ENCODE measurements around the gene ACTN1.
A peak's percentile ranks its signal among the peaks of the same experiment; 100 is the strongest.
"Not testable (repeated sequence)": the region's sequence is repeated elsewhere in the genome, so short reads cannot be mapped to it uniquely, and the experiment has no call there.

The ACTN1 gene

DNA sequence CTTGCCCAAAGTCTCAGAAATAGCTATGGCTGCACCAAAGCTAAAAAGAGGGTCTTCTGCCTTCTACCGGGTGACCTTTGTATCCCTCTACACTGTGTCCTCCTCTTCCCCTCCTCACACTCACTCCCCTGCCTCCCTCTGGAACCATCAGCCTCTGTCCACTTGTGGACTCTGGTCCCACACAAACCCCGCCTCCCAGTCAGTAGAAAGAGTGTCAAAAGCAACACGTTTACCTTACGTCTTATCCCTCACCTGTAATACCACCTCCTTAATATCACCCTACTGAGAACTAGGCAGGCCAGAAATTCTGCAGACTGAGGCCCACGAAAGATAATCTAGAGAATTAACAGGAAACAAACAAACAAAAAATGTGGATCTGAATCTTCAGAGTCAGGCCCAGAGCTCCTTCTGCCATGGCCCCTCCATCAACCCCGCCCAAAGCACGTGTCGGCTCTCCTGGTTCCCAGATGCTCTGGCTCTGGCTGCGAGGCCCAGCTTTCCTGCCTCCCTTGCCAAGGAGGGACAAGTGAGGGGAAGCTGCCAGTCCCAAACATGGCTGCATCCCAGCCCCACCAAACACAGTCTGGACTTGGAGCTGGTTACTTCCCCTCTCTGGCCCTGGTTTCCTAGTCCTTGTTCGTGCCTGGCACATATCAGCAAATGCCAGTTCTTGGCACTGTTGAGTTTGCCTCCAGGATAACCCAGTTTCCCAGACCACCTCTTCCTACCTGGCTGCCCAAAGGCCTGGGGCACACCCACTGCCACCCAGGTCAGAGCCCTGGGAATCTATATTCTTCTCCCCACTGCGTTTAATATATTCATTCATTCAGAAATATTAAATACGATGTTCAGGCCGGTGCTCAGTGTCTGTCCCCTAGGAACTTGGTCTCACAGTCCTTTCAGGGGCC lies 2.7 kb downstream of the ACTN1 start:
- Histone ChIP-seq H2AFZ (ENCODE audit: low read depth, low read length) (no peak overlapping the region), H3K79me2 (ENCODE audit: low read length) (no peaks in the 10 kb centered on the region), H3K27me3 (ENCODE audit: low read depth, low read length) (peaks cover 26% of the 10 kb centered on the region), H3K4me2 (ENCODE audit: low read length) (peak overlapping the region; percentile 95), H3K27ac (ENCODE audit: low read length) (peak overlapping the region; percentile 56; the same call in 1 of the 2 replicates), H3K4me3 (ENCODE audit: low read length) (peak overlapping the region; percentile 98), H3K9ac (ENCODE audit: low read length) (peak overlapping the region; percentile 5; the same call in 1 of the 2 replicates), H3K36me3 (replicated peaks; ENCODE audit: low read depth, low read length) (peaks cover 12% of the 10 kb centered on the region), H3K4me1 (ENCODE audit: low read length) (peaks cover 17% of the 10 kb centered on the region), H3K9me3 (ENCODE audit: insufficient read depth, low read length) (peaks cover 7% of the 10 kb centered on the region; the same call in 1 of the 2 replicates), H4K20me1 (ENCODE audit: insufficient read depth, low read length) (no peaks in the 10 kb centered on the region)
- TF ChIP-seq EZH2phosphoT487 (IDR thresholded peaks at IDR 0.05; ENCODE audit: low read depth) = no peak
- TF ChIP-seq, protein P1, sequence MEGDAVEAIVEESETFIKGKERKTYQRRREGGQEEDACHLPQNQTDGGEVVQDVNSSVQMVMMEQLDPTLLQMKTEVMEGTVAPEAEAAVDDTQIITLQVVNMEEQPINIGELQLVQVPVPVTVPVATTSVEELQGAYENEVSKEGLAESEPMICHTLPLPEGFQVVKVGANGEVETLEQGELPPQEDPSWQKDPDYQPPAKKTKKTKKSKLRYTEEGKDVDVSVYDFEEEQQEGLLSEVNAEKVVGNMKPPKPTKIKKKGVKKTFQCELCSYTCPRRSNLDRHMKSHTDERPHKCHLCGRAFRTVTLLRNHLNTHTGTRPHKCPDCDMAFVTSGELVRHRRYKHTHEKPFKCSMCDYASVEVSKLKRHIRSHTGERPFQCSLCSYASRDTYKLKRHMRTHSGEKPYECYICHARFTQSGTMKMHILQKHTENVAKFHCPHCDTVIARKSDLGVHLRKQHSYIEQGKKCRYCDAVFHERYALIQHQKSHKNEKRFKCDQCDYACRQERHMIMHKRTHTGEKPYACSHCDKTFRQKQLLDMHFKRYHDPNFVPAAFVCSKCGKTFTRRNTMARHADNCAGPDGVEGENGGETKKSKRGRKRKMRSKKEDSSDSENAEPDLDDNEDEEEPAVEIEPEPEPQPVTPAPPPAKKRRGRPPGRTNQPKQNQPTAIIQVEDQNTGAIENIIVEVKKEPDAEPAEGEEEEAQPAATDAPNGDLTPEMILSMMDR (IDR thresholded peaks at IDR 0.05; ENCODE audit: low read depth, low read length) = no peak

DNA sequence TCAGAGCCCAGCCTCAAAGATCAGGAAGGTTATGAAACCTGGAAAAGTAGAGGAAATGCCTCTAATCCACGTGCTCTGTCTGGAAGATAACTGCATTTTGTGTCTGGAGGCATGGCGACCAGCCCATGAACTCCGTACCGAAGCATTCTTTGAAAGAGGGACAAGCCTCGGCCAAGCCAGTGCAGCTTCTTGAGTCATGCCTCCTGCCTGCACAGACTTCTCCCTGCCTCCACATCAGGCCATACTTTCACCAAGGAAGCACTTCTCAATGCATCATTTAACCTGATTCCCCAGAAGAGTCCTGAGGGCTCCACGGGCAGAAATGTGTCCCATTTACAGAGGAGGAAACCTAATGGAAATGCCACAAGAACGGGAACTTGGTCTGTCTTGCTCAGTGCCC lies 3.4 kb downstream of the ACTN1 start:
- peaks cover 12% of the 10 kb centered on the region for H3K36me3 ChIP-seq (replicated peaks; ENCODE audit: low read depth, low read length)
- H3K4me3 ChIP-seq (ENCODE audit: low read length) = no peak overlapping the region
- H3K4me2 ChIP-seq (ENCODE audit: low read length) = no peak overlapping the region
- H3K27ac ChIP-seq (ENCODE audit: low read length) = no peak overlapping the region
- H3K9ac ChIP-seq (ENCODE audit: low read length) = no peak overlapping the region
- no peaks in the 10 kb centered on the region for H3K79me2 ChIP-seq (ENCODE audit: low read length)
- peaks cover 22% of the 10 kb centered on the region; the same call in 1 of the 2 replicates for H3K27me3 ChIP-seq (ENCODE audit: low read depth, low read length)
- peaks cover 7% of the 10 kb centered on the region; the same call in 1 of the 2 replicates for H3K9me3 ChIP-seq (ENCODE audit: insufficient read depth, low read length)
- H2AFZ ChIP-seq (ENCODE audit: low read depth, low read length) = no peak overlapping the region
- peaks cover 17% of the 10 kb centered on the region for H3K4me1 ChIP-seq (ENCODE audit: low read length)
- TF ChIP-seq, protein P1 (IDR thresholded peaks at IDR 0.05; ENCODE audit: low read depth, low read length) = no peak
- no peaks in the 10 kb centered on the region for H4K20me1 ChIP-seq (ENCODE audit: insufficient read depth, low read length)

DNA sequence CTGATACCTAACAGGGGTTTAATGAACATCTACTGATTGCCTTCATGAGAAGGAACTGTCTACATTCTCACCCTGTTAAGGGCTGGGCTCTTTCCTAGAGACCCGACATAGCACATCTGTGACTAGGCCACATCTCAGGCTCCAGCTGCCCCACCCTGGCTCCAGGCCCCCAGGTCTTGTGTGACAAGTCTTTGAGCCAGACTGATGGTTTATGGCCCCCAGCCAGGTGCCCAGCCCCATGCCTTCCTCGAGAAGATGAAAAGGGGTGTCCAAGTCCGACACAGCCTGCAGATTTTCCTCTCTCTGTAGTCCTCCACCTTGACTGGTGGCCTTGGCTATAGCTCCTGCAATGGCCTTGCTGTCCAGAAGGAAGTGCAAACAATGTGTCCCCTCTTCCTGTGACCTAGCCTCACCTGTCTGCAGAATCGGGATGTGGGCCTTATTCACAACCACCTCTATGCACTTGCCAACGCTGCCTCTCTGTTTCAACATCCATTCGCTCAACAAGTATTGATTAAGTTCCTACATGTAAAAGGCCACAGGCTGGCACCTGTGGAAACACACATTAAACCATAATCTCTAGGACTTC lies 4.2 kb downstream of the ACTN1 start:
- peaks cover 7% of the 10 kb centered on the region; the same call in 1 of the 2 replicates for H3K9me3 ChIP-seq (ENCODE audit: insufficient read depth, low read length)
- H3K4me1 ChIP-seq (ENCODE audit: low read length) = peaks cover 17% of the 10 kb centered on the region
- no peak overlapping the region for H3K4me3 ChIP-seq (ENCODE audit: low read length)
- H4K20me1 ChIP-seq (ENCODE audit: insufficient read depth, low read length) = no peaks in the 10 kb centered on the region
- H3K4me2 ChIP-seq (ENCODE audit: low read length) = no peak overlapping the region
- no peaks in the 10 kb centered on the region for H3K79me2 ChIP-seq (ENCODE audit: low read length)
- TF ChIP-seq, protein P1 (IDR thresholded peaks at IDR 0.05; ENCODE audit: low read depth, low read length) = no peak
- no peak for TF ChIP-seq EZH2phosphoT487 (IDR thresholded peaks at IDR 0.05; ENCODE audit: low read depth)
- H3K36me3 ChIP-seq (replicated peaks; ENCODE audit: low read depth, low read length) = peaks cover 12% of the 10 kb centered on the region
- H3K9ac ChIP-seq (ENCODE audit: low read length) = no peak overlapping the region
- H2AFZ ChIP-seq (ENCODE audit: low read depth, low read length) = no peak overlapping the region
- peaks cover 19% of the 10 kb centered on the region; the same call in 1 of the 2 replicates for H3K27me3 ChIP-seq (ENCODE audit: low read depth, low read length)
- H3K27ac ChIP-seq (ENCODE audit: low read length) = no peak overlapping the region

DNA sequence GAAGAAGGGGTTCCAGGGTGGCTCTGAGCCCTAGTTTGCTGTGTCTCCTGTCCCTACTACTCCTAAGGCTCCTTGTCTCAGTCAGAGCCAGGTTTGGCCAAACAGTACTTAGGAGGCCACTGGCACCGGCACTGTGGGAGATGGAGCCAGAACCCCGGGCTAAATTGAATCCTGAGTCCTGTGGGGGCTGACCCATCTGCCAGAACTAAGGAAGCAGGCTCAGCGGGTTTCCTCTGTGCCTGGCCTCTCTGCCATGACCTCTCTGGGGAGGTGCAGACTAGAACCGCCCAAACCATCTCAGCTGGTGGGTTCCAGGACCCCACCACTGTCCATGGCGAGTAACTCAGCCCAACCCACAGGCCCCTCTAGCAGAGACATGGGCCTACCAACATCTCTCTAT lies 5.5 kb downstream of the ACTN1 start:
- no peak for TF ChIP-seq EZH2phosphoT487 (IDR thresholded peaks at IDR 0.05; ENCODE audit: low read depth)
- TF ChIP-seq, protein P1 (IDR thresholded peaks at IDR 0.05; ENCODE audit: low read depth, low read length) = no peak
- no peaks in the 10 kb centered on the region for H4K20me1 ChIP-seq (ENCODE audit: insufficient read depth, low read length)
- H3K27ac ChIP-seq (ENCODE audit: low read length) = no peak overlapping the region
- no peak overlapping the region for H2AFZ ChIP-seq (ENCODE audit: low read depth, low read length)
- H3K4me3 ChIP-seq (ENCODE audit: low read length) = no peak overlapping the region
- peaks cover 12% of the 10 kb centered on the region for H3K36me3 ChIP-seq (replicated peaks; ENCODE audit: low read depth, low read length)
- peaks cover 17% of the 10 kb centered on the region for H3K4me1 ChIP-seq (ENCODE audit: low read length)
- peaks cover 14% of the 10 kb centered on the region; the same call in 1 of the 2 replicates for H3K27me3 ChIP-seq (ENCODE audit: low read depth, low read length)
- H3K4me2 ChIP-seq (ENCODE audit: low read length) = no peak overlapping the region
- H3K9me3 ChIP-seq (ENCODE audit: insufficient read depth, low read length) = peaks cover 7% of the 10 kb centered on the region; the same call in 1 of the 2 replicates
- no peak overlapping the region for H3K9ac ChIP-seq (ENCODE audit: low read length)
- H3K79me2 ChIP-seq (ENCODE audit: low read length) = no peaks in the 10 kb centered on the region

DNA sequence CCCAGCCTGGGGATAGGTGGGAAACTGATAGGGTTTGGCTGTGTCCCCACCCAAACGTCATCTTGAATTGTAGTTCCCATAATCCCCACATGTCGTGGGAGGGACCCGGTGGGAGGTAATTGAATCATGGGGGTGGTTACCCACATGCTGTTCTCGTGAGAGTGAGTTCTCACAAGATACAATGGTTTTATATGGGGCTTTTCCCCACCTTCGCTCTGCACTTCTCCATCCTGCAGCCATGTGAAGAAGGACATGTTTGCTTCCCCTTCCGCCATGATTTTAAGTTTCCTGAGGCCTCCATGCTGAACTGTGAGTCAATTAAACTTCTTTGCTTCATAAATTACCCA lies 5.9 kb downstream of the ACTN1 start:
- H3K27ac ChIP-seq (ENCODE audit: low read length); H3K79me2 ChIP-seq (ENCODE audit: low read length); H3K9ac ChIP-seq (ENCODE audit: low read length); H4K20me1 ChIP-seq (ENCODE audit: insufficient read depth, low read length); H2AFZ ChIP-seq (ENCODE audit: low read depth, low read length); H3K9me3 ChIP-seq (ENCODE audit: insufficient read depth, low read length); H3K4me3 ChIP-seq (ENCODE audit: low read length); H3K4me2 ChIP-seq (ENCODE audit: low read length): not testable (repeated sequence)
- H3K4me1 ChIP-seq (ENCODE audit: low read length) = peaks cover 17% of the 10 kb centered on the region
- H3K27me3 ChIP-seq (ENCODE audit: low read depth, low read length) = peaks cover 16% of the 10 kb centered on the region; the same call in 1 of the 2 replicates
- peaks cover 12% of the 10 kb centered on the region for H3K36me3 ChIP-seq (replicated peaks; ENCODE audit: low read depth, low read length)
